HEK293 (cell line): Measurements from ENCODE around the gene NOC2L.

Experiments
- ZBTB10 ChIP-seq: fragments of 450-650 bp; formaldehyde crosslinking; IDR thresholded peaks from 2 replicates; pipeline ENCODE4 v1.5.1; 2016; ENCODE audit warnings: missing biosample characterization, missing genetic modification characterization
- ZNF19 ChIP-seq: fragments of 450-650 bp; formaldehyde crosslinking; IDR thresholded peaks from 2 replicates; pipeline ENCODE4; 2016; ENCODE audit warnings: missing biosample characterization, missing genetic modification characterization, low read depth
- ZNF324 ChIP-seq: fragments of 450-650 bp; formaldehyde crosslinking; IDR thresholded peaks from 2 replicates; pipeline ENCODE4 v1.5.1; 2016; ENCODE audit warnings: missing biosample characterization, missing genetic modification characterization
- TF ChIP-seq, protein P1 (sequence below): sonication (generic); formaldehyde crosslinking; IDR thresholded peaks from 2 replicates; pipeline ENCODE4 v1.8.1; 2022; ENCODE audit warnings: mild to moderate bottlenecking, moderate library complexity, missing genetic modification reagents

Gene NOC2L

DNA sequence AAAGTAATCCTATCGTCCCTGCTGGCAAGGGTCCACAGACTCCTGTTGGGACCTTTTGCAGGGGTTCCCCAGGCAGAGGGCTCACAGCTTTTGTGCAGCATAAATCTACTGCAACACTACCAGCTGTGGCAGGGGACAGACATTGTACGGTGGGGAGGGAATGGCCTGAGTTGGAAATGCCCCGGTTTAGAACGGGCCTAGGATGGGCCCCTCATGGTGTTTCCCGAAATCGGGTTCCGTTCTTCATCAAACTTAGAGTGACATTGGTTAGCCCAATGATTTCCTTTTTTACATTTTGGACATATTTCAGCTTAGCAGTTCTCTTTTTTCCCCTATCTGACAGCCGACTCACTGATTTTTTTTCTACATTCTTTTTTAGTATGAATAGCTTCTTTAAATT lies 61.8 kb downstream of the NOC2L start (continued):
- no peak for TF ChIP-seq ZBTB10 (tag by site-specific recombination)
- TF ChIP-seq ZNF19: no peak
- TF ChIP-seq, protein P1, sequence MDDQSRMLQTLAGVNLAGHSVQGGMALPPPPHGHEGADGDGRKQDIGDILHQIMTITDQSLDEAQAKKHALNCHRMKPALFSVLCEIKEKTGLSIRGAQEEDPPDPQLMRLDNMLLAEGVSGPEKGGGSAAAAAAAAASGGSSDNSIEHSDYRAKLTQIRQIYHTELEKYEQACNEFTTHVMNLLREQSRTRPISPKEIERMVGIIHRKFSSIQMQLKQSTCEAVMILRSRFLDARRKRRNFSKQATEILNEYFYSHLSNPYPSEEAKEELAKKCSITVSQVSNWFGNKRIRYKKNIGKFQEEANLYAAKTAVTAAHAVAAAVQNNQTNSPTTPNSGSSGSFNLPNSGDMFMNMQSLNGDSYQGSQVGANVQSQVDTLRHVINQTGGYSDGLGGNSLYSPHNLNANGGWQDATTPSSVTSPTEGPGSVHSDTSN (CRISPR knock-in tag): no peak
- TF ChIP-seq ZNF324 (tag by site-specific recombination): no peak
